Activated CD8-positive, alpha-beta memory T cell treated with anti-CD3 and anti-CD28 coated beads, Interleukin-2, amount 50 U/mL, for 1 hour (primary cell): ENCODE data around the gene TUBB4B.
A peak's percentile ranks its signal among the peaks of the same experiment; 100 is the strongest.

Experiments used
- DNase-seq: peaks from one replicate; pipeline ENCODE4 v3.0.0-alpha.2; 2020; ENCODE audit errors: extremely low read depth

TUBB4B gene

DNA sequence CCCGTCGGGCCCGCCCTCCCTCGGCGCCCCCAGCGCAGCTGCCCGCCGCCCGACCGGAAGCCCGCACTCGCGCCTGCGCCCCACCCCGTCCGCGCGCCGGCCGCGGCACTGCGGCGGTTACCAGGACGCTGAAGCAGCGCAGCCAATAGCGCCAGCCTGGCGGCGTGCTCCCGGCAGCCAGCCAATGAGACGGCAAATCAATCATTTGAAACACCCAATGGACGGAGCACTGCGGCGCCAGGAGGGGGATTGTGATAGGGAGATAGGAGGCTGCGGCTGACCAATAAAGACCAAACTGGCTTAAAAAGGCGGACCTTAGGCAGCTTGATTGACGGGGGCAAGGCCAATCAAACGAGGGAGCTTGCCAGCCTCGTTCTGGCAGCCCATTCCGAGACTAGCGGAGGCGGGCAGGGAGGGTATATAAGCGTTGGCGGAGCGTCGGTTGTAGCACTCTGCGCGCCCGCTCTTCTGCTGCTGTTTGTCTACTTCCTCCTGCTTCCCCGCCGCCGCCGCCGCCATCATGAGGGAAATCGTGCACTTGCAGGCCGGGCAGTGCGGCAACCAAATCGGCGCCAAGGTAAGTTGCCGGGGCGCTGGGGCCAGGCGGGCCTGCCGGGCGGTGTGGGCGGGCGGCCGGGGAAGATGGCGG, at the start of gene TUBB4B:
Gene TUBB4B (plus strand): TSS at position 447 of the 649 bp plus-strand sequence. CDS start 74 bp downstream, at position 521.
- peak; percentile 98 for DNase-seq

DNA sequence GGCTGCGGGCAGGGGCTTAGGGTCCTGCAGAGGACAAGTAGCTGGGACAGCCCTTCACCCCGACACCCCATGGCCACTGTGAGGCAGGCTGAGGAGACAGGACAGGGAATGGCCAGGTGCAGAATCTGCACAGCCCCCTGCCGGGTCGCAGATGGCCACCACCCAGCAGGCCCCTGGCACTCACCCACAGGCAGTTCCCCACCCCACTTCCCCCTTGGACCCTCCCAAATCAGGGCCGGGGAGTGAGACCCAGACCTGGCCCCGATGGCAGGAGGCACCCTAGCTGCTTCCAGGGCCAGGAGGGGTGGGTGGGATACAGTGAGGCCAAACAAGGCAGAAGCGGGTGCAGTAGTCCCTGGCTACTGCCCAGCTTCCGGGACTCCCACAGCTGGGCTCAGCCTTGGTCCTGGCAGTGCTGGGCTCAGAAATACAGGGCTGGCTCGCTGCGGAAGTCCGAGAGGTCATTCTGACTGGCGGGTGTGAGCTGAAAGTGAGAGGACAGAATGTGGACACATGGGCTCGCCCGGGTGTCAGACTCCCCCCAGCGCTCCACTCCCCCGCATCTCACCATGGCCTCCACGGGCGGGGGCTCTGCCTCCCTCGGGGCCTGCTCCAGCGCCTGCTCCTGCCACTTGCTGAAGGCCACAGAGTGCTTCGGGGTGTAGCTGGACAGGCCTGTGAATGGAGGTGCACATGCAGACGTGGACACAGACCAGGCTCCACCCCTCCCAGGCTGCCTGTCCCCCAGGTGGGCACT, 49.2 kb upstream of the TUBB4B start:
- DNase-seq: no peak

DNA sequence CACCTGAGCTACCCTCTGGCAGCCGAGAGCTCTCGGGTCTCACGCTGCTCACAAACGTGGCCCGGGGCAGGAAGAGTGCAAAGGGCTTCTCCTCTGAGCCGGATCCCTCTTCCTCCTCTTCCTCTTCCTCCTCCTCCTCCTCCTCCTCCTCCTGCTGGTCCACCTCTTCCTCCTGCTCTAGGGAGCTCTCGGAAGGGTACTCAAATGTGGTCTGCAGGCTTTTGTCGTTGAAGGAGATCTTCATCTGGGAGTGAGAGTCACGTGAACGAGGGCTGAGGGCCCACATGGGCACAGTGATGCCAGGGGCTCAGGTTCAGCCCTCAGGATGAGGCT, 48.7 kb upstream of the TUBB4B start:
- DNase-seq: no peak

DNA sequence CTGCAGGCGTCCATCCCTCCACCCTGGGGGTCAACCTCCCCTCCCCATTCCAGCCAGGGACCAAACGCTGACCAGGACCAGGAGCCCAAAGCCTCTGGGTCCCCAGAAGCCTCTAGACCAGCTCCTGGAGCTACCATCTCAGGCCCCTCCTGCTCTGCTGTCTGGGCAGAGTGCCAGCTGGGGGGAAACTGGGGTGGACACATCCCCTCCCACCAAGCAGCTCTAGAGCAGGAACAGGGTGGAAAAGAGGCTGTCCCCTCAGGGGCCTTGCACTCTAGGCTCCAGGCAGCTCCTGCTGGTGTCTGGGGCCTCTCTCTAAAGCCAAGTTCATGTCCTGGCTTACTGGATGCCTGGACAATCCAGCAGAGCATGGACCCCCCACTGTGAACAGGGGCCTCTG, 48.2 kb upstream of the TUBB4B start:
- no peak for DNase-seq

DNA sequence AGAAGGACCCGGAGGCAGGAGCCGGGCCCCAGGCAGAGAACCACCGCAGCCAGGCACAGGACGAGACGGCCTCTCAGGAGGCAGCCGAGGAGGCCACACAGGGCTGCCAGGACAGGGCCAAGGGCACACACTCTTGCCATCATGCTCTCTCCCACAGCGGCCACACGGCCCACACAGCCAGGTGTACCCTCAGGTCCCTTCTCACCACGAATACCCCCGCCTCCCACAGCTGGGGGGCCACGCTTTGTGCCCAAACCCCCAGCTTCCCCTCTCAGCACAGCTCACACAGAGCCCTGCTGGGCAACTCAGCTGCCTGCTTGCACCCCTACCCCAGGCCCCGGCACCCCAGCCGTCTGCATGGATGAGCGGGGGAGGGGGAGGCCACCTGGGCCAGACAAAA, 47.3 kb upstream of the TUBB4B start:
- no peak for DNase-seq

DNA sequence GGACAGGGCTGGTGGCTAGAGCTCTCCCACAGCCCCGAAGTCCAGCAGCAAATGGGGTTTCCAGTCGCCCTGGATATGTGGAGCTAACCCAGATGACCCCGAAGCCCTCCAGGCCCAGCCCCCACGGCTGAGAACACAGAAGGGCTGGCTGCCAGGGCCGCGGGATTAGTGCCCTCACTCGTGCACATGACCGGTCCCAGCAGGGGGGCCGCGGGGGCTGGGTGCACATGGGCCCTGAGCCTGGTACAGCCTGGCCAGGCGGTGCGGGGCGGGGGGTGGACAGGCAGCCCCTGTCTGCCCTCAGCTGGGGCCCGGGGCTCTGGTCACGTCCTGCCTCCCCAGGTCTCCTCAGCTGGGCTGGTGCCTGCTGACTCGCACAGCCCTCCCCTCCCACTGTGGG, 46.7 kb upstream of the TUBB4B start:
- DNase-seq: no peak

DNA sequence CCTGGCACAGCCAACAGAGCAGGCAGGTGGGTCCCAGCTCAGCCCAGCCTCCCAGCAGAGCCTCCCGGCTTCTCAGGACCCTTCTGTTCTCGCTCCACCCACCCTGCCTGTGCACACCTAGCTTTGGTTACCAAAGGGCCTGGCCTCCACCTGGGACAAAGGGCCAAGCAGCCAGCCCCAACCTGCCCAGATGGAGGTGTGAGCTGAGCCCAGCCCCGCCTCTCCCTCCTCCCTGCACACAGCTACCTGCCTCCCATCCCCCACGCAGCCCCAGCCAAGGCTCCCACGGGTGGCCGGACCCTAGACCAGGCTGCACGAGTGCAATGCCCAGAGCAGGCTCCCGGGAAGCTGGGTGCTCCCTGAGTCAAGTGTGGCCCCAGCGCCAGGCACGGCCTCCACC, 46.2 kb upstream of the TUBB4B start:
- DNase-seq: no peak

DNA sequence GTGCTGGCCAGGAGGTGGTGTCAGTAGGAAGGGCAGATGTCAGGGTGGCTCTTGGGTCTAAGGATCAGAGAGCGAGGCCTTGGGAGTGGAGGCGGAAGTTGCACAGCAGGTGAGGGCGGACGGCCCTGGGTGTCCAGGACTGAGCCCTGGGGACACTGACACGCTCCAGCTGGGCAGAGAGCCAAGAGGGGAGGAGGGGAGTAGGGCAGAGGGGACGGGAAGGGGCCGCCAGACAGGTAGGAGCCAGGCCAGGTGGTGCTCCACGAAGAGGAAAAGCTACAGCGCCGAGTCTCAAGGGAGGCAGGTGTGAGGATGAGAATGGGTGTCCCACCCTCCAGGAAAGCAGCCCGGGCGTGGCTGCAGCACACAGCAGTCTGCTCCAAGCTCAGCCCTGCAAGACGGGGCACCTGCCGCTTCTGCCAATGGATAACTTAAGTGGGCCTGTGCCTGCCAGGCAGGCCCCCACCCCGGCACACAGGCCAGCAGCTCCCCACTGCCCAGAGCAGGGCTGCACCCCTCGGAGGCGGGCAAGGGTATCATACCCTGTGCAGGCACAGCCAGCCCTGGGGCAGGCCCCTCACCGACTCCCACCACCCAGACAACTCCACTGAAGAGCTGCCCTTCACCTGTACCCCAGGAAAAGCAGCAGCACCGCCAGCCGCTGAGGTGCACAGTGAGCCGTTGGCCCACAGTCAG, 45.4 kb upstream of the TUBB4B start:
- no peak for DNase-seq

DNA sequence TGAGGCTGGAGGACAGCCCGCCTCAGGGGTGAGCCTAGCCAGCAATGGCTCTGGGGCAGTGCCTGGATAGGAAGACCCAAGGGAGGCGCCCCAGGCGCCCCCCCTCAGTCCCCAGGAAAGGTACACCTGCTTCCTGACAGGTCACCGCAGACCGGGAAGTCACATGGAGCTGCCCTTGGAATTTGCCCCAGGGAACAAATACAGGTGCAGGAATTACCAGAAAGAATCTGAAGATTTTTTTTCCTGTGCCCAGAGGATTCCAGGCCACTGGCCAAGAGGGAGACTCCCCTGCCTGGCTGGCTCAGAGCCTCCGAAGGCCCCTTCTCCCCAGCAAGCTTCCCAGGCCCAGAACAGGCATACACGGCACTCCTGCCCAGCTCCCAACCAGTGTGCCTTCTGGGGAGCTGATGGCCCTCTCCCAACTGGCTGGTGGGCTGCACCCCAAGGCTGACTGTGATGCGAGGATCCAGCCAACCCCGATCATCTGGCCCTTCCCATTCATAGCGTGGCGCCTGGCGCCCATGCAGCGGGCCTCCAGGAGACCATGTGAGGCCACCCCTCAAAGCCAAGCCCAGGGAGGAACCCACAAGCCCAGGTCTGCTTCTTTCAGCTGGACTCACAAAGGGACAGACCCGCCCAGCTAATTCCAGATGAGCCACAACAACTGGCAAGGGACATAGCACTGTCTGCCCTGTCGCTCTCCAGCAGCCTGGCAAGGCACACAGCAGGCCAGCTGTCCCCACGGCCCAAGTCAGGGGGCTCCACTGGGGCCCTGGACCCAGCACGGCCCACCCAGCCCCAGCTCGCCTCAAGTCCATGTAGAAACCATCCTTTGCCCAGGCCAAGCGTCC, 42.8 kb upstream of the TUBB4B start:
- no peak for DNase-seq

DNA sequence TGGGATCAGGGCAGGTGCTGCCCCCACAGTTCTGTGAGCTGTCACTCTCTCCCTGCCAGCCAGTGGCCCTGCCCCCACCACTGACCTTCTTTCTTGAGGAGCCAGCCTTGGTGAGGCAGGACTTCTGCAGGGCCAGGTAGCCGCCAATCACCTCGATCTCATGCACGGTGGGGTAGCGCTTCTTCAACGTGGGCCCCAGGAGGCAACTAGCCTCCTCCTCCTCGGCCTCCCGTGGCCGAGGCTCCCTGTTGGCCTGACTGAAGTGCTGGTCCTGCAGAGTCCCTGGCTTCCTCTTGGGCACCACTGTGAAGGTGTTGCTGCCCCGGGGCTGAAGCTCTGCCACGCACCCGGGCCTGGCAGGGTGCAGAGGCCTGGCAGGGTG, 42.2 kb upstream of the TUBB4B start:
- no peak for DNase-seq

DNA sequence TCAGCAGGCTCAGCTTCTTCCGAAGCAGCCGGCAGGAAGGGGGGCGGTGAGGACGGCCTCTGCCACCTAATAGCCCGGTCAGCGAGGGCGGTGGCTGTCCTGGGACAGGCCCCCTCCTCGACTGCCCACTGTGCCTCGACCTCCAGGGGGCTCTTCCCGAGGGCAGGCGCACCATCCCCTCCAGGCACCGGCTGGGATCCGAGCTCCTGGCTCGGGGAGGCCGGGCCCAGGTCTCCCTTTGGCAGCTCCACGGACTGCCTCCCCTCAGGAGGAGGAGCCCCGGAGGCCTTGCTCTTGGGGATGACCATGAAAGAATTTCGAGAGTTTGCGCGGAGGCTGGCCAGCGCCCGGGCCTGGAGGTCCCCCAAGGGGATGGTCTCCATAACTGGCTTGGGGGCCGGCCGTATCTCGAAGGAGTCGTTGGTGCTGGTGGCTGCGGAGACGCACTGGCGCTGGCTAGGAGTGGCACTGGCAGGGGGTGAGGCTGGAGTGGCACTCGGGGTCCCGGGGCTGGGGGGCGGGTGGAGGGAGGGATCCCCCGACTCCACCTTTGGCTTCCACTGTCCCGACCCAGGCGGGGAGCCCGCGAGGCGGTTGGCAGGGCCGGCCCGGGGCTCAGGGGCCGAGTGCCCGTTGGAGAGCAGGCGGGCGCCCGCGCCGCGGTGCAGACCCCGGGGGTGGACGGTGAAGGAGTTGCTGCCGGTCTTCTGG, 41.5 kb upstream of the TUBB4B start:
- no peak for DNase-seq

DNA sequence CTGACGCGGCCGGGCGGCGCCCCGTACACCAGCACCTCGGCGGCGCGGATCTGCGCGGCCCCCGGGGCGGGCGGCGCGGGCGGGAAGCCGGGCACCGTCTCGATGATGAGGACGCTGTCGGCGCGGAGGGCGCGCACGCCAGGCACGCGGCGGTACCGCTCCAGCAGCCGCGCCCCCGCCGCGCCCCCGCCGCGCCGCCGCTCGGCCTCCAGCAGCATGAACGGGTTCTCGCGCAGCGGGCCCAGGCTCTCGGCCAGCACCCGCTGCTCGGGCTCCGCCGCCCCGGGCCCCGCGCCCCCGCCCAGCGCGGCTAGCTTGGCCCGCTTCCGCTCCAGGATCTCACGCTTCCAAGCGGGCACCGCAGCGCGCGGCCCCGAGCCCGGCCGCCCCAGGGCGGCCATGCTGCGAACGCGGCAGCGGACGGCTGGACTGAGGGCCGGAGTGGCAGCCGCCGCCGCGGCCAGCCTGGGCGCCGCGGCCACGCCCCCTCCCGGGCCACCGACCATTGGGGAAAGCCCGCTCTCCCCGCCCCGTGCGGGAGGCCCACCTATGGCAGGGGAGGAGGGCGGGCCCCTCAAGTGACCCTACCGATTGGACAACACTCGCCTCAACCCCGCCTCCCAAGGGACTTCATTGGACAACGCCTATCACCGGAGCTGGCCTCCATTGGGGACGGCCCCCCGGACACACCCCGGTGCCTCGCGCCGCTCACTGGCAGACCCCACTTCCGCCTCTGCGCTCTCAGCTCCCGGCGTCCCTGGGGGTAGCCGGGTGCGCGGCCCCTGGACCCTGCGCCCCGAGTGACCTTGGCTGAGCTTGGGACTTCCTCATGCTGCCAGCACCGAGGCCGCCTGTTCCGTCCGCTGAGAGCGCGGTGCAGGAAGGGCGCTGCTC, 40.5 kb upstream of the TUBB4B start, which contains the start of gene TPRN:
Gene TPRN (minus strand): TSS at position 431 of the 894 bp plus-strand sequence. CDS start 30 bp downstream, at position 401.
- DNase-seq: peak; percentile 99

DNA sequence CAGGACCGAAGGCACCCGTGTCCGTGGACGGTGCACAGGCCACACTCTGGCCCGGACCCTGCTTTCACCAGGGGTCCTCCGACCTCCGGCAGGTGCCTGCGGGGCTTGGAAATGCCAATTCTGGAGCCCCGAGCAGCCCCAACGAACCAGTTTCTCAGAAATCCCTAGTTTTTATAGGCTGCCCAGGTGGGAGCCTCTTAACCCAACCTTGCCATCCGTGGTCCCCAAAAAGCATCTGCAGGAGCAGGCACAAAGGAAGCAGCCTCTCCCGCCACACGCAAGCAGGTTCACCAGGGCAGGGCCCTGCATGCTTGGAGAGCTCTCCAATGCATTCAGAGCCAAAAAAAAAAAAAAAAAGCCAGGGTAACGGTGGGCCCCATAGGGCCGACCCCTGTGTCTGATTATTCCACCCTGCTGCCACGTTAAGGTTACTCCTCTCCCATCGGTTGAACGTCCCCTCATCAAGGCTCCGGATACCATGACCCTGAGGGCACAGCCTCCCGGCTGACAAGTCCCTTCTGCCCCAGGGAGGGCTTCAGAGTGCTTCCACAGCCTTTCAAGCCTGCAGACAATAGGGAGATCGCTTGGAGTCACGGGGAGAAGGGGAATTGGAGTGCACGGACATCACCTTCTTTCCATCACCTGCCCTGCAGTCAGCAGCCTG, 39.8 kb upstream of the TUBB4B start:
- DNase-seq: no peak

DNA sequence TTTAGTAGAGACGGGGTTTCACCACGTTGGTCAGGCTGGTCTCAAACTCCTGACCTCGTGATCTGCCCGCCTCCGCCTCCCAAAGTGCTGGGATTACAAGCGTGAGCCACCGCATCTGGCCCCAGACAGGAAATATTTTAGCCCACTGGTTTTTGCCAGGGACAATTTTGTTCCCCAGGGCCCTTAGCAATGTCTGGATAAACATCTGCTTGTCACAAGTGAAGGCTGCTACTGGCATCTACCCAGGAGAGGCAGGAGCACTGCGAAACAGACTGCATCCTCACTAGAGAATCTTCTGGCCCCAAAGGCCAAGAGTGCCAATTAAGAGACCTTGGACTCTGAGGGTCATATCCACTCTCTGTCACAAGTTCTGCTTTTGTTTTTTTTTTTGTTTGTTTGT, 38.1 kb upstream of the TUBB4B start:
- DNase-seq: no peak

DNA sequence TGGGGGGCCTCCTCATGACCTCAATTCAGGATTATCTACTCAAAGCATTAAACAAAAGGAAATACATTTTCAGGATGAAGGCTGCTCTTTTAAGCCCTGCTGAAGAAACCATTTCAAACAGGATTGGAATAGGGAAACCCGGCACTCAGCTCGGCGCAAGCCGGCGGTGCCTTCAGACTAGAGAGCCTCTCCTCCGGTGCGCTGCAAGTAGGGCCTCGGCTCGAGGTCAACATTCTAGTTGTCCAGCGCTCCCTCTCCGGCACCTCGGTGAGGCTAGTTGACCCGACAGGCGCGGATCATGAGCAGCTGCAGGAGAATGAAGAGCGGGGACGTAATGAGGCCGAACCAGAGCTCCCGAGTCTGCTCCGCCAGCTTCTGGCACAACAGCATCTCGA, 36.4 kb upstream of the TUBB4B start:
- no peak for DNase-seq

DNA sequence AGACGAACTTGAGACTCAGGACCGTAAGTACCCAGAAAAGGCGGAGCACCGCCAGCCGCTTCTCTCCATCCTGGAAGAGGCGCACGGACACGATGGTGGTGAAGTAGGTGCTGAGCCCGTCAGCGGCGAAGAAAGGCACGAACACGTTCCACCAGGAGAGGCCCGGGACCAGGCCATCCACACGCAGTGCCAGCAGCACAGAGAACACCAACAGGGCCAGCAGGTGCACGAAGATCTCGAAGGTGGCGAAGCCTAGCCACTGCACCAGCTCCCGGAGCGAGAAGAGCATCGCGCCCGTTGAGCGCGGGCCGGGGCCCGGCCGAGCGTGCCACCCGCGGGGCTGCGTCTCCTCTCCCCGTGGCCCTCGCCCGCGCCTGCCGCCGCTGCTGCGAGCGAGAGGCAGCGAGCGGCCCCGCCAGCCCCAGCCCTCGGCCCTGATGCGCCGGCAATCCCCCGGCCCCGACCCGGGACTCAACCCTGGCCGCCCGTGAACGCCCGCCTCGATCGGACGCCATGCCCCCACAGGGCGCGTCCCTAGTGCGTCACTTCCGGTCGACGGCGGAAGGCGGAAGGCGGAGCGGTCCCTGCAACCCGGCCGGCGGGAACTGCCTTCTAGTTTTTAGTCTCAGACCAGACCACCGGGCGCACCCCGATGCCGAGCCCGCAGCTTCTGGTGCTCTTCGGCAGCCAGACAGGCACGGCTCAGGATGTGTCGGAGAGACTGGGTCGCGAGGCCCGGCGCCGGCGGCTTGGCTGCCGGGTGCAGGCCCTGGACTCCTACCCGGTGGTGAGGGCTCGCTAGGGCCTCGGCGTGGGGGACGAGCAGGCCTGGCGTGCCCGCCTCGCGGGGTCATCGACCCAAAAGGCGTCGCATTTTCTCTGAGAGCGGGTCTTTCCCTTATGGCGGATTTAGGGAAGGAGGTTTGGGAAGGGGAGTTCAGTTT, 35.7 kb upstream of the TUBB4B start, which contains the start of the genes NDOR1 and TMEM203:
Gene NDOR1 (plus strand): TSS at position 575 of the 944 bp plus-strand sequence. CDS start 78 bp downstream, at position 653.
Gene TMEM203 (minus strand): TSS at position 523 of the 944 bp plus-strand sequence. CDS start 234 bp downstream, at position 289.
- peak; percentile 76 for DNase-seq

DNA sequence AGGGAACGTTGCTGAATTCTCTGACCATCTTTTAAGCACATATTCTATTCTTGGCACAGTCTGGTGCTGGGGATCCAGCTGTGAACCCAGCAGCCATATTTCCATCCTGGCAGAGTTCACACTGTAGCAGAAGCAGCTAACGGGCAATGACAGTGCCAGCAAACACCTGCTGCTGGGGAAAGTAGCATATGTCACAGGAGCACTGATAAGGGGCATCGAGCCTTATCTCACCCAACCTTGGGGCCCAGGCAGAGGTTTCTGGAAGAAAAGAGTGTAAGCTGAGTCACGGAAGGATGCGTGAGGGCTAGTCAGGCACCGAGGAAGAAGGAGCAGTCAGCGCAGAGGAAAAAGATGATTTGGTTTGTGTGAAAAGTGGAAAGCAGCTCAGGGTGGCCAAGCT, 34.5 kb upstream of the TUBB4B start:
- DNase-seq: no peak

DNA sequence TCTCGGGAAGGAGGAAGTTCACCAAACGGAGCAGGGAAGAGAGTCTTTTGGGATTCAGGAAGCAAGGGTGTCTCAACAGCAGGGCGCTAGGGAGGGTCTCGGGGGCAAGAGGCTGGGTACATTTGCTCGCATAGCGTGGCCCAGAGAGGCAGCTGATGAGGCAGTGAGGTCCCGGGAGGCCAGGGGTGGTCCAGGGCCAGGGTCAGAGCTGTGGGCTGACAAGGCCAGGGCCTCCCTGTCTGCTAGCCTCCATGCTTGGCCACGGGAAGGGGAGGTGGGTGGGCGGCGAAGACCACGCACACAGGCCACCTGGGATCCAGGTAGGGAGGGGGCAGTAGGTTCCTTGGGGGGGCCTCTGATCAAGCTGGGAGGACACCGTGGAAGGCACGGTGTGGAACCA, 29.6 kb upstream of the TUBB4B start:
- no peak for DNase-seq
